Measurements from ENCODE around the gene SPINT2. TPM values are rescaled to one million over a fixed set of nuclear protein-coding genes. Genes with fewer than 3 reads are reported as not detected.
"Not testable (repeated sequence)": the region's sequence is repeated elsewhere in the genome, so short reads cannot be mapped to it uniquely, and the experiment has no call there.

Gene SPINT2
- total RNA-seq, 2 donors from 2014 or later, result 415 to 487 TPM

DNA sequence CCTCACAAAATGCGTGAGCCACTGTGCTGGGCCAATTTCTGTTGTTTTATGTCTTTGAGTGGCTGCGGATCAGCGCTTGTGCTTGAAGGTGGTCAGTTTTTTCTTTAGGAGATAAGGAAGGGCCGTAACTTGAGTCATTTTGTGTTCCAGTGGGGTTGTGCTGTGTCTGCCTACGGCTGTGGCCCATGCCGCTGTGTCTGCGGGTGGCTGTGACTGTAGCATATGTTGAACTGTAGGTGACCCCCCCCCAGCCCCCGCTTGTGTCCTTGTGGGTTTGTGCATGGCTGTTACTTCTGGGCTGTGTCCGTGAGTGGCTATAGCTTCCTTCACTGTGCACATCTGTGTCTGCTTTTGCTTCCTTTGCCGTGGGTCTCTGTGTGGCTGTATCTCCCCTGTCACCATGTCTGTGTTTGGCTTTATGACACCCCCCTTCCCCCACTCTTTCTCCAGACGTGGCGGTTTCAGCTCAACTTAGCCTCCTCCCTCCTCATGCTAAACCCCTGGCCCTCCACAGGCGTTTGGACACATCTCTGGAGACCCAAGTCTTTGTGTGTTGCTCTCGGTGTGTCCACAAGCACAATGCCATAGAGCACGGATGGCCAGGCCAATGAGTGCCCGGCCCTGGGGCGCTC, 8.9 kb upstream of the SPINT2 start:
- peaks cover 28% of the 10 kb centered on the region for H3K27me3 Mint-ChIP-seq (ENCODE audit: insufficient read depth)
- peak; percentile 66 for DNase-seq
- H3K4me1 ChIP-seq (ENCODE audit: control insufficient read depth, insufficient read depth, low read length), result peaks cover 5% of the 10 kb centered on the region
- H3K36me3 ChIP-seq (ENCODE audit: control insufficient read depth, insufficient read depth, low read length), result no peaks in the 10 kb centered on the region
- H3K4me3 ChIP-seq (ENCODE audit: low read length), result peak overlapping the region; percentile 81
- H3K27me3 ChIP-seq (ENCODE audit: control insufficient read depth, insufficient read depth, low read length, poor library complexity, severe bottlenecking), result no peaks in the 10 kb centered on the region
- no peak overlapping the region for H3K27ac Mint-ChIP-seq
- H3K36me3 Mint-ChIP-seq (ENCODE audit: low read depth), result no peaks in the 10 kb centered on the region
- no peak overlapping the region for H3K27ac ChIP-seq (ENCODE audit: low read depth, low read length)
- H3K9ac ChIP-seq (ENCODE audit: extremely low read depth, low read length, poor library complexity, severe bottlenecking), result peak overlapping the region; percentile 6
- H3K9me3 ChIP-seq (ENCODE audit: control insufficient read depth, low read length), result no peaks in the 10 kb centered on the region
- peak overlapping the region; percentile 49 for H3K4me3 Mint-ChIP-seq
- peaks cover 16% of the 10 kb centered on the region for H3K4me1 Mint-ChIP-seq
- H3K9me3 Mint-ChIP-seq, result no peaks in the 10 kb centered on the region
- TF ChIP-seq, protein P1, sequence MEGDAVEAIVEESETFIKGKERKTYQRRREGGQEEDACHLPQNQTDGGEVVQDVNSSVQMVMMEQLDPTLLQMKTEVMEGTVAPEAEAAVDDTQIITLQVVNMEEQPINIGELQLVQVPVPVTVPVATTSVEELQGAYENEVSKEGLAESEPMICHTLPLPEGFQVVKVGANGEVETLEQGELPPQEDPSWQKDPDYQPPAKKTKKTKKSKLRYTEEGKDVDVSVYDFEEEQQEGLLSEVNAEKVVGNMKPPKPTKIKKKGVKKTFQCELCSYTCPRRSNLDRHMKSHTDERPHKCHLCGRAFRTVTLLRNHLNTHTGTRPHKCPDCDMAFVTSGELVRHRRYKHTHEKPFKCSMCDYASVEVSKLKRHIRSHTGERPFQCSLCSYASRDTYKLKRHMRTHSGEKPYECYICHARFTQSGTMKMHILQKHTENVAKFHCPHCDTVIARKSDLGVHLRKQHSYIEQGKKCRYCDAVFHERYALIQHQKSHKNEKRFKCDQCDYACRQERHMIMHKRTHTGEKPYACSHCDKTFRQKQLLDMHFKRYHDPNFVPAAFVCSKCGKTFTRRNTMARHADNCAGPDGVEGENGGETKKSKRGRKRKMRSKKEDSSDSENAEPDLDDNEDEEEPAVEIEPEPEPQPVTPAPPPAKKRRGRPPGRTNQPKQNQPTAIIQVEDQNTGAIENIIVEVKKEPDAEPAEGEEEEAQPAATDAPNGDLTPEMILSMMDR (conservative IDR thresholded peaks at IDR 0.05), result no peak
- WGBS, 2 experiments (ENCODE audit: insufficient coverage in 1 of 2, insufficient read length in 1 of 2), result 72 to 82% methylated on average over 6 to 17 of the region's 17 CpGs

DNA sequence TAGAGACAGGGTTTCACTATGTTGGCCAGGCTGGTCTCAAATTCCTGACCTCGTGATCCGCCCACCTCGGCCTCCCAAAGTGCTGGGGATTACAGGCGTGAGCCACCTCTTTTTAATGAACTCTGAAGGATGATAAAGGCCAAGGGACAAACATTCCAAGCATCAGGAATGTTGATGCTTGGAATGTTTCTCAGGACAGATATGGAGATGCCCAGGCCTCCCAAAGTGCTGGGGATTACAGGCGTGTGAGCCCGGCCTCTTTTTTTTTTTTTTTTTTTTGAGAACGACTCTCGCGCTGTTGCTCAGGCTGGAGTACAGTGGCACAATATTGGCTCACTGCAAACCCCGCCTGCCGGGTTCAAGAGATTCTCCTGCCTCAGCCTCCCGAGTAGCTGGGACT, 2.4 kb upstream of the SPINT2 start:
- H3K27me3 Mint-ChIP-seq (ENCODE audit: insufficient read depth); H3K4me3 Mint-ChIP-seq; H3K9me3 Mint-ChIP-seq; H3K9me3 ChIP-seq (ENCODE audit: control insufficient read depth, low read length); H3K27me3 ChIP-seq (ENCODE audit: control insufficient read depth, insufficient read depth, low read length, poor library complexity, severe bottlenecking); H3K27ac ChIP-seq (ENCODE audit: low read depth, low read length); H3K27ac Mint-ChIP-seq; H3K9ac ChIP-seq (ENCODE audit: extremely low read depth, low read length, poor library complexity, severe bottlenecking); H3K36me3 ChIP-seq (ENCODE audit: control insufficient read depth, insufficient read depth, low read length); H3K4me1 ChIP-seq (ENCODE audit: control insufficient read depth, insufficient read depth, low read length); H3K4me3 ChIP-seq (ENCODE audit: low read length); H3K36me3 Mint-ChIP-seq (ENCODE audit: low read depth): not testable (repeated sequence)
- 94 to 96% methylated on average over 6 to 12 of the region's 12 CpGs for WGBS, 2 experiments (ENCODE audit: insufficient coverage in 1 of 2, insufficient read length in 1 of 2)
- peaks cover 27% of the 10 kb centered on the region for H3K4me1 Mint-ChIP-seq
- DNase-seq, result peak; percentile 66

DNA sequence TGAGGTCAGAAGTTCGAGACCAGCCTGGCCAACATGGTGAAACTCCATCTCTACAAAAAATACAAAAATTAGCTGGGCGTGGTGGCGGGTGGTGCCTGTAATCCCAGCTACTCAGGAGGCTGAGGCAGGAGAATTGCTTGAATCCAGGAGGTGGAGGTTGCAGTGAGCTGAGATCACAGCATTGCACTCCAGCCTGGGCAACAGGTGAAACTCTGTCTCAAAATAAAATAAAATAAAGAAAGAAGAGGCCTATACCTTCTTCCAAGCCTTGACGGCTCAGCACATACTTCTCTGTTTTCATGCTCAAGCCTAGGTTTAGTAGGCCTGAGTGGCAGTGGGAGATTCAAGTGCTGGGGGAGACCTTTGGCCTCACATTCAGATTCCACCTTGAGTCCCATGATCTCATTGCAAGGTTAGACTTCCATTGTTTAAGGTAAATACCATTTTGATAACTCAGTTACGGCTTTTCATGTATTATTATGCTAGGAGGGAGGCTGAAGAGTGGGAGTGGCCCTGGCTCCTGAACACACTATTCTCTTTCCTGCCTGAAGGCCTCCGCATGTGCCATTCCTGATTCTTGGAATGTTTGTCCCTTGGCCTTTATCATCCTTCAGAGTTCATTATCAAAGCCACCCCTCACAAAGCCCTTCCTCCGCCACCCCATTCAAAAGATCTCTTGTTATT, 1.6 kb upstream of the SPINT2 start:
- Mint-ChIP-seq H3K4me1 (peaks cover 35% of the 10 kb centered on the region), H3K36me3 (ENCODE audit: low read depth) (no peaks in the 10 kb centered on the region), H3K27ac (peak overlapping the region; percentile 77), H3K4me3 (no peak overlapping the region), H3K9me3 (no peaks in the 10 kb centered on the region), H3K27me3 (ENCODE audit: insufficient read depth) (peaks cover 2% of the 10 kb centered on the region)
- H3K4me3 ChIP-seq (ENCODE audit: low read length), result no peak overlapping the region
- H3K36me3 ChIP-seq (ENCODE audit: control insufficient read depth, insufficient read depth, low read length), result no peaks in the 10 kb centered on the region
- no peak overlapping the region for H3K27ac ChIP-seq (ENCODE audit: low read depth, low read length)
- DNase-seq, result no peak
- H3K4me1 ChIP-seq (ENCODE audit: control insufficient read depth, insufficient read depth, low read length), result peaks cover 4% of the 10 kb centered on the region
- TF ChIP-seq, protein P1 (conservative IDR thresholded peaks at IDR 0.05), result no peak
- peak overlapping the region; percentile 27 for H3K9ac ChIP-seq (ENCODE audit: extremely low read depth, low read length, poor library complexity, severe bottlenecking)
- 83 to 90% methylated on average over 4 to 7 of the region's 7 CpGs for whole genome bisulfite sequencing, 2 experiments (ENCODE audit: insufficient coverage in 1 of 2, insufficient read length in 1 of 2)
- no peaks in the 10 kb centered on the region for H3K27me3 ChIP-seq (ENCODE audit: control insufficient read depth, insufficient read depth, low read length, poor library complexity, severe bottlenecking)
- H3K9me3 ChIP-seq (ENCODE audit: control insufficient read depth, low read length), result no peaks in the 10 kb centered on the region
